A549 (cell line): ENCODE measurements around the gene NNAT. TPM values are rescaled to one million over a fixed set of nuclear protein-coding genes. Genes with fewer than 3 reads are reported as not detected.

ENCODE experiments used
- ATAC-seq, 2 experiments: fragments of 200-7000 bp in 1 of 2; fragments of >200 bp in 1 of 2; cut with Nextera tagmentation in 1 of 2; cut with Tn5 transposase in 1 of 2; 3 replicates each; pipeline versions ENCODE4 v1.8.0 to v1.9.1; 2018 to 2020; ENCODE audit warnings: mild to moderate bottlenecking in 1 of 2, moderate library complexity in 1 of 2
- CTCF ChIA-PET: fragments of 300-600 bp; sonication (Branson Sonifier 250); formaldehyde crosslinking; extraction: SDS; loops from one replicate; lab custom pipeline; 2021; ENCODE audit warnings: antibody characterized with exemption, inconsistent platforms; lab: Yijun Ruan, JAX
- POLR2A ChIA-PET: fragments of 350-600 bp; formaldehyde crosslinking; extraction: SDS; loops from one replicate; lab custom pipeline; 2021; ENCODE audit warnings: antibody characterized with exemption, inconsistent platforms; lab: Yijun Ruan, JAX
- DNase-seq, 2 experiments: peaks; one replicate each; pipeline versions ENCODE4 v3.0.0 to v3.0.0-alpha.2; 2011 to 2016; ENCODE audit warnings: low read depth in 1 of 2, low spot score in 1 of 2
- FAIRE-seq: peaks from 2 replicates; lab custom pipeline; 2011; peaks lifted over from hg19 to GRCh38; lab: Jason Lieb, UNC
- H3K27ac ChIP-seq, 2 experiments: fragments of >200 bp; sonication (Bioruptor Twin); formaldehyde crosslinking; 3 replicates each; pipeline ENCODE4 v1.5.1; 2016 to 2017
- H3K4me1 ChIP-seq: fragments of >200 bp; sonication (Bioruptor Twin); formaldehyde crosslinking; 3 replicates; pipeline ENCODE4 v1.6.1; 2016
- H3K4me2 ChIP-seq: fragments of >200 bp; sonication (Bioruptor Twin); formaldehyde crosslinking; 3 replicates; pipeline ENCODE4 v1.6.1; 2016
- H3K4me3 ChIP-seq: fragments of >200 bp; sonication (Bioruptor Twin); formaldehyde crosslinking; 3 replicates; pipeline ENCODE4 v1.5.1; 2016
- H3K9me3 ChIP-seq: fragments of >200 bp; sonication (Bioruptor Twin); formaldehyde crosslinking; 3 replicates; pipeline ENCODE4 v1.6.1; 2016
- CBX2 ChIP-seq: fragments of 200-600 bp; sonication (generic); IDR thresholded peaks from 2 replicates; pipeline ENCODE4 v1.6.1; 2016; ENCODE audit warnings: low read depth, mild to moderate bottlenecking, borderline replicate concordance
- CEBPB ChIP-seq, 2 experiments: fragments of >200 bp in 1 of 2; sonication (Bioruptor Twin) in 1 of 2; formaldehyde crosslinking in 1 of 2; IDR thresholded peaks; 2 replicates each; pipeline ENCODE4 v1.6.1; 2012 to 2016
- CHD4 ChIP-seq: fragments of 200-600 bp; sonication (generic); IDR thresholded peaks from 2 replicates; pipeline ENCODE4 v1.6.1; 2016; ENCODE audit warnings: antibody characterized with exemption, mild to moderate bottlenecking, borderline replicate concordance
- CTCF ChIP-seq: fragments of >200 bp; sonication (Bioruptor Twin); formaldehyde crosslinking; IDR thresholded peaks from 3 replicates; pipeline ENCODE4 v1.5.1; 2016
- E2F6 ChIP-seq: IDR thresholded peaks from 2 replicates; pipeline ENCODE4 v1.6.1; 2012; ENCODE audit warnings: low read depth, borderline replicate concordance
- FOSB ChIP-seq: fragments of 250-450 bp; sonication (Bioruptor Pico); IDR thresholded peaks from 2 replicates; pipeline ENCODE4 v1.5.0; 2020; ENCODE audit warnings: mild to moderate bottlenecking, moderate library complexity
- HEYL ChIP-seq: fragments of 250-450 bp; sonication (Bioruptor Pico); IDR thresholded peaks from 2 replicates; pipeline ENCODE4 v1.8.0; 2021; ENCODE audit warnings: mild to moderate bottlenecking, moderate library complexity
- HOXB13 ChIP-seq: fragments of 250-450 bp; sonication (Bioruptor Pico); IDR thresholded peaks from 2 replicates; pipeline ENCODE4 v1.5.0; 2020; ENCODE audit warnings: low read depth, mild to moderate bottlenecking, moderate library complexity
- POLR2A ChIP-seq: IDR thresholded peaks from 2 replicates; pipeline ENCODE4 v1.6.1; 2012; ENCODE audit warnings: mild to moderate bottlenecking, low read length
- RARB ChIP-seq: fragments of 250-450 bp; sonication (Bioruptor Pico); IDR thresholded peaks from 2 replicates; pipeline ENCODE4 v1.8.0; 2021; ENCODE audit warnings: mild to moderate bottlenecking, moderate library complexity
- SMC3 ChIP-seq: fragments of >200 bp; sonication (Bioruptor Twin); formaldehyde crosslinking; IDR thresholded peaks from 3 replicates; pipeline ENCODE4 v1.6.1; 2018; ENCODE audit warnings: inconsistent platforms
- SREBF2 ChIP-seq: fragments of 450-650 bp; IDR thresholded peaks from 2 replicates; pipeline ENCODE4 v1.6.1; 2014; ENCODE audit warnings: mild to moderate bottlenecking, moderate library complexity
- USF2 ChIP-seq: fragments of 450-650 bp; IDR thresholded peaks from 2 replicates; pipeline ENCODE4 v1.6.1; 2014; ENCODE audit warnings: antibody characterized with exemption
- ZC3H11A ChIP-seq: fragments of 450-650 bp; IDR thresholded peaks from 2 replicates; pipeline ENCODE4 v1.6.1; 2014; ENCODE audit warnings: antibody characterized with exemption, mild to moderate bottlenecking
- ZSCAN20 ChIP-seq: fragments of 250-450 bp; sonication (Bioruptor Pico); IDR thresholded peaks from 2 replicates; pipeline ENCODE4 v1.8.0; 2022; ENCODE audit warnings: mild to moderate bottlenecking, moderate library complexity
- WGBS: methylation state at CpG from one replicate; pipeline ENCODE4 v1.1.6; 2017; ENCODE audit errors: missing lambda C conversion rate; 5-methylcytosine and 5-hydroxymethylcytosine counted together
- polyA plus RNA-seq, 4 experiments: library from polyadenylated mRNA; depleted of rRNA in 3 of 4; stranded (reverse); fragments of >200 nt; fragmentation: RNase III in 1 of 4; extraction: RNeasy Plus Mini Kit Qiagen cat#74134 plus additional on column Dnase treatment in 1 of 4; gene quantifications; 2 replicates in 3 of 4; 3 replicates in 1 of 4; pipeline ENCODE4 v1.2.3, GENCODE V29; 2011 to 2017

Gene NNAT
- polyA plus RNA-seq, 2 of the 4 experiments (the other 2 are of a cell fraction) = not detected

- peaks cover 3% of the 10 kb centered on the region; the same call in 1 of the 3 replicates for H3K4me1 ChIP-seq
- no peak overlapping the region for H3K27ac ChIP-seq
- CTCF ChIA-PET = interaction anchor here (0.5 to 1.0 kb wide), 2 partner anchors 31 to 133 kb away, joined by 3 read pairs; no protein-coding TSS in a partner anchor
- no peaks in the 10 kb centered on the region for H3K9me3 ChIP-seq
- no peak overlapping the region for H3K4me2 ChIP-seq
- 86% methylated on average over 7 of the region's 7 CpGs for WGBS
- POLR2A ChIA-PET = no interaction called here
- ATAC-seq = no peak
- no peak for DNase-seq
- TF ChIP-seq CBX2 (no peak), HOXB13 (no peak), E2F6 (no peak), CHD4 (no peak), CEBPB (IDR thresholded peaks at IDR 0.05) (no peak), CTCF (no peak), ZSCAN20 (CRISPR knock-in tag) (no peak), FOSB (CRISPR knock-in tag) (no peak), ZC3H11A (no peak), SREBF2 (no peak), HEYL (CRISPR knock-in tag) (no peak)
- TF ChIP-seq, all 56 proteins: peak for 0
- no peak for FAIRE-seq
- H3K4me3 ChIP-seq = no peak overlapping the region
Observed at GRCh38 chr20:37518059-37518458, 3.0 kb upstream of the NNAT start.

GRCh38 chr20:37518606-37519507 lies 2.2 kb upstream of the NNAT start:
- Histone ChIP-seq H3K4me1 (peaks cover 3% of the 10 kb centered on the region; the same call in 1 of the 3 replicates), H3K27ac (no peak overlapping the region), H3K4me2 (no peak overlapping the region), H3K9me3 (no peaks in the 10 kb centered on the region), H3K4me3 (no peak overlapping the region)
- DNase-seq (no peak), FAIRE-seq (no peak), ATAC-seq (peak in 1 of 2 experiments; percentile 50; a peak in 3 of 6 replicates)
- POLR2A ChIA-PET = no interaction called here
- CTCF ChIA-PET = interaction anchor here (0.6 to 2.1 kb wide), 5 partner anchors 15 to 298 kb away, joined by 3 to 11 read pairs (median 5); no protein-coding TSS in a partner anchor
- 86% methylated on average over 30 of the region's 30 CpGs for WGBS
- TF ChIP-seq CHD4 = no peak
- TF ChIP-seq RARB = no peak
- no peak for TF ChIP-seq ZC3H11A
- no peak for TF ChIP-seq E2F6
- TF ChIP-seq USF2 = no peak
- TF ChIP-seq CBX2 = no peak

- H3K27ac ChIP-seq = no peak overlapping the region
- ChIA-PET CTCF (interaction anchor here (0.6 to 2.1 kb wide), 6 partner anchors 15 to 324 kb away, joined by 3 to 11 read pairs (median 4); no protein-coding TSS in a partner anchor), POLR2A (no interaction called here)
- H3K4me1 ChIP-seq = peaks cover 8% of the 10 kb centered on the region; the same call in 2 of the 3 replicates
- DNase-seq (no peak), FAIRE-seq (no peak), ATAC-seq (peak; percentile 10 to 81; a peak in 3 of 6 replicates)
- TF ChIP-seq POLR2A (no peak), SMC3 (0 out of 3 replicates have a peak, but pooled peaks have one; percentile 9)
- H3K9me3 ChIP-seq = no peaks in the 10 kb centered on the region
- no peak overlapping the region for H3K4me3 ChIP-seq
- no peak overlapping the region for H3K4me2 ChIP-seq
- 85% methylated on average over 38 of the region's 39 CpGs for WGBS
Observed at GRCh38 chr20:37519508-37520418, 1.3 kb upstream of the NNAT start.
